ENCODE measurements around the gene B3GNT3.

- TF ChIP-seq, protein P1, sequence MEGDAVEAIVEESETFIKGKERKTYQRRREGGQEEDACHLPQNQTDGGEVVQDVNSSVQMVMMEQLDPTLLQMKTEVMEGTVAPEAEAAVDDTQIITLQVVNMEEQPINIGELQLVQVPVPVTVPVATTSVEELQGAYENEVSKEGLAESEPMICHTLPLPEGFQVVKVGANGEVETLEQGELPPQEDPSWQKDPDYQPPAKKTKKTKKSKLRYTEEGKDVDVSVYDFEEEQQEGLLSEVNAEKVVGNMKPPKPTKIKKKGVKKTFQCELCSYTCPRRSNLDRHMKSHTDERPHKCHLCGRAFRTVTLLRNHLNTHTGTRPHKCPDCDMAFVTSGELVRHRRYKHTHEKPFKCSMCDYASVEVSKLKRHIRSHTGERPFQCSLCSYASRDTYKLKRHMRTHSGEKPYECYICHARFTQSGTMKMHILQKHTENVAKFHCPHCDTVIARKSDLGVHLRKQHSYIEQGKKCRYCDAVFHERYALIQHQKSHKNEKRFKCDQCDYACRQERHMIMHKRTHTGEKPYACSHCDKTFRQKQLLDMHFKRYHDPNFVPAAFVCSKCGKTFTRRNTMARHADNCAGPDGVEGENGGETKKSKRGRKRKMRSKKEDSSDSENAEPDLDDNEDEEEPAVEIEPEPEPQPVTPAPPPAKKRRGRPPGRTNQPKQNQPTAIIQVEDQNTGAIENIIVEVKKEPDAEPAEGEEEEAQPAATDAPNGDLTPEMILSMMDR (IDR thresholded peaks at IDR 0.05), result no peak
- no peak for TF ChIP-seq EZH2 (IDR thresholded peaks at IDR 0.05; ENCODE audit: borderline replicate concordance, insufficient read depth, low read depth, low read length, poor library complexity, severe bottlenecking)
These were observed 52.8 kb downstream of the B3GNT3 start, which contains the start of gene JAK3 for GRCh38 chr19:17847538-17848366.

Data from B cell (primary cell).